HEK293 (cell line): ENCODE measurements around the gene RASSF10.
A peak's percentile ranks its signal among the peaks of the same experiment; 100 is the strongest.

Source experiments
- CTCF ChIP-seq: fragments of 450-650 bp; formaldehyde crosslinking; IDR thresholded peaks from 2 replicates; pipeline ENCODE4 v1.5.1; 2016; ENCODE audit warnings: missing biosample characterization, missing genetic modification characterization
- SETDB1 ChIP-seq: IDR thresholded peaks from one replicate; pipeline ENCODE4 v1.6.1; 2017; ENCODE audit warnings: mild to moderate bottlenecking, low read length, moderate library complexity, mixed read lengths; ENCODE audit not compliant: insufficient read length
- ZEB2 ChIP-seq: fragments of 450-650 bp; formaldehyde crosslinking; IDR thresholded peaks from 2 replicates; pipeline ENCODE4 v1.5.1; 2016; ENCODE audit warnings: missing biosample characterization, missing genetic modification characterization
- ZNF184 ChIP-seq: fragments of 450-650 bp; IDR thresholded peaks from 2 replicates; pipeline ENCODE4 v1.5.1; 2018; ENCODE audit warnings: missing biosample characterization, mild to moderate bottlenecking, missing genetic modification characterization
- ZNF23 ChIP-seq: fragments of 450-650 bp; formaldehyde crosslinking; IDR thresholded peaks from 2 replicates; pipeline ENCODE4 v1.5.1; 2016; ENCODE audit warnings: missing biosample characterization, missing genetic modification characterization, borderline replicate concordance
- ZNF311 ChIP-seq: fragments of 450-650 bp; formaldehyde crosslinking; IDR thresholded peaks from 2 replicates; pipeline ENCODE4 v1.5.1; 2017; ENCODE audit warnings: missing biosample characterization, missing genetic modification characterization, borderline replicate concordance
- ZNF335 ChIP-seq: fragments of 450-650 bp; formaldehyde crosslinking; conservative IDR thresholded peaks from 2 replicates; pipeline ENCODE4 v1.5.1; 2016; ENCODE audit warnings: missing biosample characterization, missing genetic modification characterization
- ZNF837 ChIP-seq: fragments of 450-650 bp; formaldehyde crosslinking; IDR thresholded peaks from 2 replicates; pipeline ENCODE4 v1.5.1; 2016; ENCODE audit warnings: missing biosample characterization, missing genetic modification characterization

GRCh38 chr11:12963792-12964536 is 45.2 kb upstream of the RASSF10 start:
- TF ChIP-seq ZEB2 (tag by site-specific recombination), result no peak
- TF ChIP-seq ZNF837 (tag by site-specific recombination), result no peak
- TF ChIP-seq SETDB1, result no peak
- 0 out of 2 replicates have a peak, but pooled peaks have one; percentile 35 for TF ChIP-seq CTCF (tag by site-specific recombination)
- TF ChIP-seq ZNF311, result no peak
- TF ChIP-seq ZNF335 (tag by site-specific recombination), result no peak
- no peak for TF ChIP-seq ZNF23 (tag by site-specific recombination)
- no peak for TF ChIP-seq ZNF184 (tag by site-specific recombination)
